Activated CD4-positive, alpha-beta T cell treated with anti-CD3 and anti-CD28 coated beads for 36 hours (primary cell): ENCODE measurements around the gene PINK1. TPM values are rescaled to one million over a fixed set of nuclear protein-coding genes. Genes with fewer than 3 reads are reported as not detected.

Experiments used
- ATAC-seq: fragments of 200-7000 bp; cut with Tn5 transposase; one replicate; pipeline ENCODE4 v1.10.0; 2021; ENCODE audit warnings: mild to moderate bottlenecking, moderate library complexity
- CTCF ChIA-PET: fragments of 350-600 bp; sonication (Branson Sonifier 250); formaldehyde crosslinking; loops from one replicate; lab custom pipeline; 2021; ENCODE audit warnings: antibody characterized with exemption; lab: Charles Lee
- POLR2A ChIA-PET: fragments of 350-600 bp; sonication (Branson Sonifier 250); formaldehyde crosslinking; loops from one replicate; lab custom pipeline; 2021; ENCODE audit warnings: antibody characterized with exemption, inconsistent platforms; lab: Charles Lee
- DNase-seq: peaks from one replicate; pipeline ENCODE4 v3.0.0-alpha.2; 2020
- H3K27ac Mint-ChIP-seq: one replicate; pipeline ENCODE4 v1.8.0; 2021; ENCODE audit warnings: mixed read lengths
- H3K27me3 Mint-ChIP-seq: one replicate; pipeline ENCODE4 v1.8.0; 2021; ENCODE audit warnings: mixed read lengths
- H3K36me3 Mint-ChIP-seq: one replicate; pipeline ENCODE4 v1.8.0; 2021; ENCODE audit warnings: low read depth, mixed read lengths
- H3K4me1 Mint-ChIP-seq: one replicate; pipeline ENCODE4 v1.8.0; 2021; ENCODE audit warnings: mixed read lengths
- H3K4me3 Mint-ChIP-seq: one replicate; pipeline ENCODE4 v1.8.0; 2021; ENCODE audit warnings: mild to moderate bottlenecking, moderate library complexity, mixed read lengths
- H3K9me3 Mint-ChIP-seq: one replicate; pipeline ENCODE4 v1.8.0; 2021; ENCODE audit warnings: low read depth, mixed read lengths
- intact Hi-C, 2 experiments: fragments of 100-400 bp; cut with DNase I in 1 of 2; cut with micrococcal nuclease in 1 of 2; formaldehyde crosslinking; loops; one replicate each; pipeline versions ENCODE4 v1.14.2 to v1.15.1; 2022 to 2024; cut with DNase I, micrococcal nuclease
- total RNA-seq, 2 experiments: library from RNA; stranded (reverse); gene quantifications; one replicate each; pipeline ENCODE4 v1.2.3, GENCODE V29; 2021

The PINK1 gene
- total RNA-seq, 2 experiments from 2014 or later: 2.5 to 3.2 TPM

- H3K4me3 Mint-ChIP-seq: peak overlapping the region; percentile 78
- H3K27ac Mint-ChIP-seq: peak overlapping the region; percentile 65
- no peaks in the 10 kb centered on the region for H3K27me3 Mint-ChIP-seq
- intact Hi-C loops: loop anchor here (1.0 to 5.0 kb wide), 6 partner anchors 36 to 499 kb away; partner anchors contain the start of genes DDOST (in 1 of the 2) and EIF4G3 (in 1 of the 2)
- CTCF ChIA-PET: interaction anchor here (0.6 to 3.8 kb wide), 30 partner anchors 10 to 756 kb away, joined by 3 to 31 read pairs (median 4); partner anchors contain the start of genes DDOST and HP1BP3
- ATAC-seq: peak; percentile 98
- no peaks in the 10 kb centered on the region for H3K9me3 Mint-ChIP-seq
- H3K4me1 Mint-ChIP-seq: peaks cover 2% of the 10 kb centered on the region
- peak; percentile 89 for DNase-seq
- POLR2A ChIA-PET: interaction anchor here (0.6 kb wide), 1 partner anchor 186 kb away, joined by 4 read pairs; no protein-coding TSS in a partner anchor
- no peaks in the 10 kb centered on the region for H3K36me3 Mint-ChIP-seq
These were observed 63.4 kb downstream of the PINK1 start for GRCh38 chr1:20696397-20697333.

GRCh38 chr1:20697563-20697962 is 64.3 kb downstream of the PINK1 start:
- ATAC-seq (no peak), DNase-seq (no peak)
- CTCF ChIA-PET: interaction anchor here (1.3 to 3.8 kb wide), 6 partner anchors 9 to 498 kb away, joined by 3 to 31 read pairs (median 9); no protein-coding TSS in a partner anchor
- POLR2A ChIA-PET: no interaction called here
- no peak overlapping the region for H3K27ac Mint-ChIP-seq
- intact Hi-C loops: loop anchor here in 1 of 2 experiments (2.0 to 5.0 kb wide), 2 partner anchors 37 to 480 kb away; partner anchors contain the start of genes DDOST and EIF4G3
- H3K4me1 Mint-ChIP-seq: peaks cover 2% of the 10 kb centered on the region
- no peaks in the 10 kb centered on the region for H3K9me3 Mint-ChIP-seq
- no peaks in the 10 kb centered on the region for H3K36me3 Mint-ChIP-seq
- H3K4me3 Mint-ChIP-seq: no peak overlapping the region
- no peaks in the 10 kb centered on the region for H3K27me3 Mint-ChIP-seq

GRCh38 chr1:20698195-20698910 is 65.1 kb downstream of the PINK1 start:
- ATAC-seq: no peak
- Mint-ChIP-seq H3K4me1 (peaks cover 2% of the 10 kb centered on the region), H3K27ac (no peak overlapping the region), H3K9me3 (no peaks in the 10 kb centered on the region), H3K4me3 (no peak overlapping the region), H3K27me3 (no peaks in the 10 kb centered on the region), H3K36me3 (no peaks in the 10 kb centered on the region)
- DNase-seq: no peak
- intact Hi-C loops: loop anchor here in 1 of 2 experiments (5.0 kb wide), 1 partner anchor 479 kb away; the partner anchor contains the start of gene EIF4G3
- ChIA-PET POLR2A (no interaction called here), CTCF (interaction anchor here (0.7 to 3.8 kb wide), 2 partner anchors 298 to 497 kb away, joined by 3 to 31 read pairs; no protein-coding TSS in a partner anchor)

- ChIA-PET CTCF (interaction anchor here (1.0 to 3.8 kb wide), 2 partner anchors 19 to 496 kb away, joined by 3 to 31 read pairs; no protein-coding TSS in a partner anchor), POLR2A (no interaction called here)
- H3K27me3 Mint-ChIP-seq: no peaks in the 10 kb centered on the region
- no peak for DNase-seq
- H3K4me3 Mint-ChIP-seq: no peak overlapping the region
- no peak overlapping the region for H3K27ac Mint-ChIP-seq
- H3K4me1 Mint-ChIP-seq: peaks cover 2% of the 10 kb centered on the region
- no peaks in the 10 kb centered on the region for H3K9me3 Mint-ChIP-seq
- no peaks in the 10 kb centered on the region for H3K36me3 Mint-ChIP-seq
- ATAC-seq: no peak
- intact Hi-C loops: loop anchor here in 1 of 2 experiments (5.0 kb wide), 1 partner anchor 478 kb away; the partner anchor contains the start of gene EIF4G3
These were observed 66.3 kb downstream of the PINK1 start for GRCh38 chr1:20699558-20699957.

GRCh38 chr1:20700636-20701215 is 67.5 kb downstream of the PINK1 start:
- ChIA-PET CTCF (no interaction called here), POLR2A (no interaction called here)
- H3K27me3 Mint-ChIP-seq: no peaks in the 10 kb centered on the region
- H3K4me1 Mint-ChIP-seq: peaks cover 2% of the 10 kb centered on the region
- ATAC-seq (no peak), DNase-seq (no peak)
- no peaks in the 10 kb centered on the region for H3K9me3 Mint-ChIP-seq
- no peak overlapping the region for H3K27ac Mint-ChIP-seq
- no peak overlapping the region for H3K4me3 Mint-ChIP-seq
- H3K36me3 Mint-ChIP-seq: no peaks in the 10 kb centered on the region
- intact Hi-C loops: no loop called here

Other genes with a start within 250 kb of the PINK1 start
- under 1 TPM; 0.48 to 0.49 TPM for gene CAMK2N1, start 147.2 kb upstream of the PINK1 start, total RNA-seq
- gene MUL1, start 125.3 kb upstream of the PINK1 start, total RNA-seq: 10 to 100 TPM in 1 of 2 experiments, 1 to 10 TPM in 1; 9.0 to 13.1 TPM
- not detected for gene FAM43B, start 80.9 kb upstream of the PINK1 start, total RNA-seq
- not detected for gene CDA, start 44.4 kb upstream of the PINK1 start, total RNA-seq
- gene DDOST, start 27.9 kb downstream of the PINK1 start, total RNA-seq: 100 to 1,000 TPM; 112 to 136 TPM
- gene KIF17, start 84.5 kb downstream of the PINK1 start, total RNA-seq: under 1 TPM in 1 of 2 experiments, not detected in 1; 0.25 TPM
- under 1 TPM; 0.32 to 0.51 TPM for gene SH2D5, start 99.2 kb downstream of the PINK1 start, total RNA-seq
- gene HP1BP3, start 153.8 kb downstream of the PINK1 start, total RNA-seq: 100 to 1,000 TPM; 232 to 269 TPM